A549 (cell line): ENCODE results near the gene RAB11B. TPM values are rescaled to one million over a fixed set of nuclear protein-coding genes. Genes with fewer than 3 reads are reported as not detected.

Experiments used
- ATAC-seq, 2 experiments: fragments of 200-7000 bp in 1 of 2; fragments of >200 bp in 1 of 2; cut with Nextera tagmentation in 1 of 2; cut with Tn5 transposase in 1 of 2; 3 replicates each; pipeline versions ENCODE4 v1.8.0 to v1.9.1; 2018 to 2020; ENCODE audit warnings: mild to moderate bottlenecking in 1 of 2, moderate library complexity in 1 of 2
- CTCF ChIA-PET: fragments of 300-600 bp; sonication (Branson Sonifier 250); formaldehyde crosslinking; extraction: SDS; loops from one replicate; lab custom pipeline; 2021; ENCODE audit warnings: antibody characterized with exemption, inconsistent platforms; lab: Yijun Ruan, JAX
- POLR2A ChIA-PET: fragments of 350-600 bp; formaldehyde crosslinking; extraction: SDS; loops from one replicate; lab custom pipeline; 2021; ENCODE audit warnings: antibody characterized with exemption, inconsistent platforms; lab: Yijun Ruan, JAX
- DNase-seq, 2 experiments: peaks; one replicate each; pipeline versions ENCODE4 v3.0.0 to v3.0.0-alpha.2; 2011 to 2016; ENCODE audit warnings: low read depth in 1 of 2, low spot score in 1 of 2
- FAIRE-seq: peaks from 2 replicates; lab custom pipeline; 2011; peaks lifted over from hg19 to GRCh38; lab: Jason Lieb, UNC
- H3K27ac ChIP-seq, 2 experiments: fragments of >200 bp; sonication (Bioruptor Twin); formaldehyde crosslinking; 3 replicates each; pipeline ENCODE4 v1.5.1; 2016 to 2017
- H3K4me1 ChIP-seq: fragments of >200 bp; sonication (Bioruptor Twin); formaldehyde crosslinking; 3 replicates; pipeline ENCODE4 v1.6.1; 2016
- H3K4me2 ChIP-seq: fragments of >200 bp; sonication (Bioruptor Twin); formaldehyde crosslinking; 3 replicates; pipeline ENCODE4 v1.6.1; 2016
- H3K4me3 ChIP-seq: fragments of >200 bp; sonication (Bioruptor Twin); formaldehyde crosslinking; 3 replicates; pipeline ENCODE4 v1.5.1; 2016
- H3K9me3 ChIP-seq: fragments of >200 bp; sonication (Bioruptor Twin); formaldehyde crosslinking; 3 replicates; pipeline ENCODE4 v1.6.1; 2016
- BHLHE40 ChIP-seq: IDR thresholded peaks from 2 replicates; pipeline ENCODE4 v1.6.1; 2012; ENCODE audit warnings: low read depth, low read length, inconsistent platforms
- CBX8 ChIP-seq: fragments of 200-600 bp; sonication (generic); IDR thresholded peaks from 2 replicates; pipeline ENCODE4 v1.6.1; 2016
- ESRRA ChIP-seq: fragments of 150-350 bp; IDR thresholded peaks from 2 replicates; pipeline ENCODE4 v1.6.1; 2014; ENCODE audit warnings: mild to moderate bottlenecking, low read length, borderline replicate concordance
- HOXA7 ChIP-seq: fragments of 250-450 bp; sonication (Bioruptor Pico); IDR thresholded peaks from 2 replicates; pipeline ENCODE4 v1.5.0; 2020; ENCODE audit warnings: mild to moderate bottlenecking, moderate library complexity
- HOXB5 ChIP-seq: fragments of 250-450 bp; sonication (Bioruptor Pico); IDR thresholded peaks from 2 replicates; pipeline ENCODE4 v1.5.0; 2020; ENCODE audit warnings: mild to moderate bottlenecking, moderate library complexity
- KDM5A ChIP-seq: fragments of 200-600 bp; sonication (generic); IDR thresholded peaks from 2 replicates; pipeline ENCODE4 v1.6.1; 2016; ENCODE audit warnings: antibody characterized with exemption, mild to moderate bottlenecking
- MAZ ChIP-seq: fragments of 150-350 bp; IDR thresholded peaks from 2 replicates; pipeline ENCODE4 v1.6.1; 2014; ENCODE audit warnings: antibody characterized with exemption, low read depth, low read length, borderline replicate concordance
- MYC ChIP-seq: IDR thresholded peaks from 2 replicates; pipeline ENCODE4 v1.6.1; 2012; ENCODE audit warnings: mild to moderate bottlenecking, inconsistent platforms, low read length, improper control_type of control experiment, borderline replicate concordance
- NPAS2 ChIP-seq: fragments of 250-450 bp; sonication (Bioruptor Pico); IDR thresholded peaks from 2 replicates; pipeline ENCODE4 v1.8.0; 2022; ENCODE audit warnings: mild to moderate bottlenecking, moderate library complexity, borderline replicate concordance
- NR3C1 ChIP-seq: fragments of >200 bp; sonication (Bioruptor Twin); formaldehyde crosslinking; IDR thresholded peaks from 3 replicates; pipeline ENCODE4 v1.6.1; 2017
- RAD21 ChIP-seq, 2 experiments: fragments of >200 bp in 1 of 2; sonication (Bioruptor Twin) in 1 of 2; formaldehyde crosslinking in 1 of 2; IDR thresholded peaks in 1 of 2; conservative IDR thresholded peaks in 1 of 2; 2 replicates in 1 of 2; 3 replicates in 1 of 2; pipeline ENCODE4 v1.6.1; 2012 to 2018; ENCODE audit warnings: inconsistent platforms in 1 of 2
- RARB ChIP-seq: fragments of 250-450 bp; sonication (Bioruptor Pico); IDR thresholded peaks from 2 replicates; pipeline ENCODE4 v1.8.0; 2021; ENCODE audit warnings: mild to moderate bottlenecking, moderate library complexity
- RFX5 ChIP-seq: fragments of 450-650 bp; IDR thresholded peaks from 2 replicates; pipeline ENCODE4 v1.7.1; 2014; ENCODE audit warnings: antibody characterized with exemption, mild to moderate bottlenecking, moderate library complexity
- SMC3 ChIP-seq: fragments of >200 bp; sonication (Bioruptor Twin); formaldehyde crosslinking; IDR thresholded peaks from 3 replicates; pipeline ENCODE4 v1.6.1; 2018; ENCODE audit warnings: inconsistent platforms
- SREBF2 ChIP-seq: fragments of 450-650 bp; IDR thresholded peaks from 2 replicates; pipeline ENCODE4 v1.6.1; 2014; ENCODE audit warnings: mild to moderate bottlenecking, moderate library complexity
- TP53 ChIP-seq: fragments of 250-450 bp; sonication (Bioruptor Pico); IDR thresholded peaks from 2 replicates; pipeline ENCODE4 v1.5.0; 2021; ENCODE audit warnings: mild to moderate bottlenecking, moderate library complexity
- ZC3H11A ChIP-seq: fragments of 450-650 bp; IDR thresholded peaks from 2 replicates; pipeline ENCODE4 v1.6.1; 2014; ENCODE audit warnings: antibody characterized with exemption, mild to moderate bottlenecking
- ZSCAN20 ChIP-seq: fragments of 250-450 bp; sonication (Bioruptor Pico); IDR thresholded peaks from 2 replicates; pipeline ENCODE4 v1.8.0; 2022; ENCODE audit warnings: mild to moderate bottlenecking, moderate library complexity
- WGBS: methylation state at CpG from one replicate; pipeline ENCODE4 v1.1.6; 2017; ENCODE audit errors: missing lambda C conversion rate; 5-methylcytosine and 5-hydroxymethylcytosine counted together
- polyA plus RNA-seq, 4 experiments: library from polyadenylated mRNA; depleted of rRNA in 3 of 4; stranded (reverse); fragments of >200 nt; fragmentation: RNase III in 1 of 4; extraction: RNeasy Plus Mini Kit Qiagen cat#74134 plus additional on column Dnase treatment in 1 of 4; gene quantifications; 2 replicates in 3 of 4; 3 replicates in 1 of 4; pipeline ENCODE4 v1.2.3, GENCODE V29; 2011 to 2017
- TF ChIP-seq, protein P1 (sequence below): fragments of 150-350 bp; IDR thresholded peaks from 2 replicates; pipeline ENCODE4 v1.6.1; 2014; ENCODE audit warnings: low read depth, mild to moderate bottlenecking, low read length
- TF ChIP-seq, protein P2 (sequence below): fragments of >200 bp; sonication (Bioruptor Twin); formaldehyde crosslinking; IDR thresholded peaks from 3 replicates; pipeline ENCODE4 v1.5.1; 2016

RAB11B gene
- polyA plus RNA-seq, 2 of the 4 experiments (the other 2 are of a cell fraction): 22.3 to 93.7 TPM

DNA sequence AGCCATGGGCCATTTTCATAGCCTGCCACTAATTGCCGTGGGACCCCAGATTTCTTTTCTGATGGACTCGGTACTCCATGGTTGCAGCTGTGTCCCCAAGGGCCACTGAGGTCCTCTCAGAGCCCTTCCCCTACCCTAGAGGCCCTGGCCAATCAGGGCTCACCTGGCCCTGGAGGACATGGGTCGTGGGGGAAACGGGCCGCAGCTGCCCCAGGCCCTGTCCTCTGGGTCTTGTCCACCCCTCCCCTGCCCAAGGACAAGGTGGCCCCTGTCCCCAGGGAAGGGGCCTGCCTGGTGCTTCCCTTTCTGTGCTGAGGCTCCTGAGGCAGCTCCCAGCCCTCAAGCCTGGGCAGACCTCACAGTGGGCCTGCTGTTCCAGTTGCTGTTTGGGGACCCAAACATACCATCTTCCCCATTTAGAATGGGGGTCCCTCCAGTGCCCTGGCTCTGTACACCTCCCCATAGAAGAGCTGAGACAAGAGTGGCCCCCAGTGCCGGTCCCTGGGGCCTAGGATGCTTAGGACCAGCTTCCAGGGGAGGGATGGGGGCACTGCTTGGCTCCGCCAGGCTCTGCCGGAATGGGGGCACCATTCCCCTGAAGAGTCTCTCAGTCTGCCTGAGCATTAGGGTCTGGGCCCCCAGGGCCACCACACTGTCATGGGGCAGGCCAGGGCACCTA lies 3.2 kb downstream of the RAB11B start (continued):
- TF ChIP-seq ESRRA: no peak

- CTCF ChIA-PET: interaction anchor here (0.6 to 8.0 kb wide), 7 partner anchors 10 to 112 kb away, joined by 3 to 71 read pairs (median 4); no protein-coding TSS in a partner anchor
- 97% methylated on average over 5 of the region's 8 CpGs for WGBS
- Histone ChIP-seq H3K27ac (peak overlapping the region; percentile 76 to 78), H3K9me3 (no peaks in the 10 kb centered on the region)
- no peak for DNase-seq
- TF ChIP-seq HOXB5 (CRISPR knock-in tag) (no peak), CBX8 (no peak), BHLHE40 (no peak), KDM5A (no peak)
- TF ChIP-seq, protein P1, sequence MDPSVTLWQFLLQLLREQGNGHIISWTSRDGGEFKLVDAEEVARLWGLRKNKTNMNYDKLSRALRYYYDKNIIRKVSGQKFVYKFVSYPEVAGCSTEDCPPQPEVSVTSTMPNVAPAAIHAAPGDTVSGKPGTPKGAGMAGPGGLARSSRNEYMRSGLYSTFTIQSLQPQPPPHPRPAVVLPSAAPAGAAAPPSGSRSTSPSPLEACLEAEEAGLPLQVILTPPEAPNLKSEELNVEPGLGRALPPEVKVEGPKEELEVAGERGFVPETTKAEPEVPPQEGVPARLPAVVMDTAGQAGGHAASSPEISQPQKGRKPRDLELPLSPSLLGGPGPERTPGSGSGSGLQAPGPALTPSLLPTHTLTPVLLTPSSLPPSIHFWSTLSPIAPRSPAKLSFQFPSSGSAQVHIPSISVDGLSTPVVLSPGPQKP: no peak
- TF ChIP-seq, all 56 proteins: peak for 0
- POLR2A ChIA-PET: no interaction called here
- peak overlapping the region; percentile 69; the same call in 2 of the 3 replicates for H3K4me2 ChIP-seq
- FAIRE-seq (no peak), ATAC-seq (no peak)
- H3K4me3 ChIP-seq: no peak overlapping the region
- peaks cover 64% of the 10 kb centered on the region for H3K4me1 ChIP-seq
Measured at GRCh38 chr19:8393871-8394250, 3.7 kb downstream of the RAB11B start.

GRCh38 chr19:8395621-8396082 lies 5.5 kb downstream of the RAB11B start:
- ChIA-PET CTCF (interaction anchor here (0.6 to 8.0 kb wide), 9 partner anchors 9 to 82 kb away, joined by 3 to 71 read pairs (median 3); no protein-coding TSS in a partner anchor), POLR2A (no interaction called here)
- TF ChIP-seq NPAS2: no peak
- no peak for TF ChIP-seq SREBF2
- TF ChIP-seq ESRRA: no peak
- no peak for TF ChIP-seq TP53
- no peak for TF ChIP-seq NR3C1
- H3K9me3 ChIP-seq: no peaks in the 10 kb centered on the region
- WGBS: 90% methylated on average over 11 of the region's 14 CpGs
- peak overlapping the region; percentile 76 to 78 for H3K27ac ChIP-seq
- FAIRE-seq (no peak), ATAC-seq (no peak), DNase-seq (no peak)
- H3K4me1 ChIP-seq: peaks cover 59% of the 10 kb centered on the region
- no peak overlapping the region for H3K4me3 ChIP-seq
- peak overlapping the region; percentile 69; the same call in 1 of the 3 replicates for H3K4me2 ChIP-seq

- CTCF ChIA-PET: interaction anchor here (0.6 to 8.0 kb wide), 9 partner anchors 8 to 81 kb away, joined by 3 to 71 read pairs (median 3); no protein-coding TSS in a partner anchor
- TF ChIP-seq ZC3H11A: no peak
- no peak for TF ChIP-seq RARB (CRISPR knock-in tag)
- no peak for TF ChIP-seq RFX5
- TF ChIP-seq, all 56 proteins: peak for 0
- peak overlapping the region in 1 of 2 experiments; percentile 78; a peak in 4 of 6 replicates for H3K27ac ChIP-seq
- no peaks in the 10 kb centered on the region for H3K9me3 ChIP-seq
- ATAC-seq (no peak), FAIRE-seq (no peak), DNase-seq (no peak)
- WGBS: 72% methylated on average over 5 of the region's 7 CpGs
- peaks cover 56% of the 10 kb centered on the region for H3K4me1 ChIP-seq
- POLR2A ChIA-PET: no interaction called here
- no peak overlapping the region for H3K4me3 ChIP-seq
- H3K4me2 ChIP-seq: no peak overlapping the region
Measured at GRCh38 chr19:8396185-8396562, 6.0 kb downstream of the RAB11B start.

DNA sequence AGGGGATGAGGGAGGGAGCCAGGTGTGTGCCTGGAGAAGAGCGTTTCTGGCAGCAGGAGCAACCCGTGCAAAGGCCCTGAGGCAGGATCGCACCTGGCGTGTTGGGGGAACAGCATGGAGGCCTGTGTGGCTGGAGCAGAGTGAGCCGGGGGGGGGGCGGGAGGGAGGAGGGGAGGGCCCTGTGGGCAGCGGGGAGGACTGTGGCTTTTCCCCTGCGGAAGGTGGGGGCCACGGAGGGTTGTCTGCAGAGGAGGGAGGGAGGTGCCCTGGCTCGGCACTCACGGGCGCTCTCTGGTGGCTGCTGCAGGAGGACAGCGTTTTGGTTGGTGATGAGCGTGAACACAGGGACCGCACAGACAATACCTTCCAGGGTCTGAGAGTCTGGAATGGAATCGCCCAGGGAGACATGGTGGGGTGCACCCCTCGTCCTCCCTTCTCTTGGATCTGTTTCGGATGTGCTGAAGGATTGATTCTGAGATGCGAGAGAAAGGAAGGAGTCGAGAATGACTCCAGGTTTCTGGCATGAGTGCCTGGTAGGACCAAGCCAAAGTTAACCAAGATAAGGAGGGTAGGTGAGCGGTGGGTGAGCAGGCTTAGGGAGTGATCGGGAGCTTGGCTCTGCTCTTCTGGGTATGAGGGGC lies 6.5 kb downstream of the RAB11B start:
- ChIA-PET POLR2A (no interaction called here), CTCF (interaction anchor here (0.6 to 8.0 kb wide), 10 partner anchors 17 to 63 kb away, joined by 3 to 71 read pairs (median 4); partner anchors contain the start of gene MARCHF2)
- TF ChIP-seq, protein P2, sequence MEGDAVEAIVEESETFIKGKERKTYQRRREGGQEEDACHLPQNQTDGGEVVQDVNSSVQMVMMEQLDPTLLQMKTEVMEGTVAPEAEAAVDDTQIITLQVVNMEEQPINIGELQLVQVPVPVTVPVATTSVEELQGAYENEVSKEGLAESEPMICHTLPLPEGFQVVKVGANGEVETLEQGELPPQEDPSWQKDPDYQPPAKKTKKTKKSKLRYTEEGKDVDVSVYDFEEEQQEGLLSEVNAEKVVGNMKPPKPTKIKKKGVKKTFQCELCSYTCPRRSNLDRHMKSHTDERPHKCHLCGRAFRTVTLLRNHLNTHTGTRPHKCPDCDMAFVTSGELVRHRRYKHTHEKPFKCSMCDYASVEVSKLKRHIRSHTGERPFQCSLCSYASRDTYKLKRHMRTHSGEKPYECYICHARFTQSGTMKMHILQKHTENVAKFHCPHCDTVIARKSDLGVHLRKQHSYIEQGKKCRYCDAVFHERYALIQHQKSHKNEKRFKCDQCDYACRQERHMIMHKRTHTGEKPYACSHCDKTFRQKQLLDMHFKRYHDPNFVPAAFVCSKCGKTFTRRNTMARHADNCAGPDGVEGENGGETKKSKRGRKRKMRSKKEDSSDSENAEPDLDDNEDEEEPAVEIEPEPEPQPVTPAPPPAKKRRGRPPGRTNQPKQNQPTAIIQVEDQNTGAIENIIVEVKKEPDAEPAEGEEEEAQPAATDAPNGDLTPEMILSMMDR: peak; percentile 60
- TF ChIP-seq ZSCAN20 (CRISPR knock-in tag) (no peak), RFX5 (no peak), SMC3 (peak; percentile 82), MYC (no peak), RAD21 (conservative IDR thresholded peaks at IDR 0.05 in 1 of 2, IDR thresholded peaks at IDR 0.05 in 1 of 2) (peak; percentile 61 to 68), MAZ (peak; percentile 91), HOXA7 (no peak)
- H3K4me3 ChIP-seq: no peak overlapping the region
- H3K9me3 ChIP-seq: no peaks in the 10 kb centered on the region
- peaks cover 51% of the 10 kb centered on the region for H3K4me1 ChIP-seq
- FAIRE-seq: no peak
- WGBS: 63% methylated on average over 11 of the region's 22 CpGs
- 0 out of 3 replicates have a peak overlapping the region, but pooled peaks have one; percentile 38 for H3K4me2 ChIP-seq
- peak overlapping the region; percentile 52 to 78; a peak in 4 of 6 replicates for H3K27ac ChIP-seq
- ATAC-seq: peak; percentile 67 to 73
- DNase-seq: peak; percentile 38 to 69
